Lung (tissue), 12 donors: ENCODE data around the gene FUT8. TPM values are rescaled to one million over a fixed set of nuclear protein-coding genes. Genes with fewer than 3 reads are reported as not detected.

Experiments
- ATAC-seq: fragments of 200-7000 bp; cut with Tn5 transposase; one replicate; pipeline ENCODE4 v1.9.1; 2020; ENCODE audit warnings: moderate number of reproducible peaks; ENCODE audit not compliant: insufficient read depth, low FRiP score
- DNase-seq, 3 donors: peaks; one replicate each; pipeline ENCODE4 v3.0.0-alpha.2; 2013 to 2017
- H3K27ac ChIP-seq, 2 donors: one replicate each; pipeline ENCODE4 v1.5.1; 2013; ENCODE audit warnings: mild to moderate bottlenecking in 2 of 2, moderate library complexity in 2 of 2, control low read depth in 1 of 2, inconsistent platforms in 1 of 2, low read depth in 1 of 2, low read length in 1 of 2
- H3K27me3 ChIP-seq, 3 donors: one replicate each; pipeline ENCODE4 v1.5.1; 2013; ENCODE audit warnings: low read length in 2 of 3; ENCODE audit not compliant: control insufficient read depth in 3 of 3, insufficient read depth in 3 of 3
- H3K36me3 ChIP-seq, 4 donors: one replicate each; pipeline ENCODE4 v1.5.1; 2013; ENCODE audit warnings: low read length in 4 of 4, mild to moderate bottlenecking in 1 of 4, moderate library complexity in 1 of 4; ENCODE audit not compliant: control insufficient read depth in 4 of 4, insufficient read depth in 4 of 4
- H3K4me1 ChIP-seq, 5 donors: one replicate each; pipeline ENCODE4 v1.5.1; 2013; ENCODE audit warnings: low read length in 5 of 5, mild to moderate bottlenecking in 2 of 5, moderate library complexity in 1 of 5; ENCODE audit not compliant: control insufficient read depth in 5 of 5, insufficient read depth in 5 of 5
- H3K4me3 ChIP-seq: one replicate; pipeline ENCODE4 v1.5.1; 2013; ENCODE audit warnings: mild to moderate bottlenecking, control low read depth, moderate library complexity
- H3K9ac ChIP-seq, 2 donors: one replicate each; pipeline ENCODE4 v1.5.1; 2013; ENCODE audit warnings: low read length in 2 of 2, control low read depth in 1 of 2; ENCODE audit not compliant: insufficient read depth in 1 of 2
- H3K9me3 ChIP-seq, 4 donors: one replicate each; pipeline ENCODE4 v1.5.1; 2013; ENCODE audit warnings: low read length in 3 of 4, mild to moderate bottlenecking in 1 of 4, moderate library complexity in 1 of 4; ENCODE audit not compliant: control insufficient read depth in 4 of 4, insufficient read depth in 3 of 4
- WGBS, 2 donors: extraction: QIAGEN DNeasy Blood & Tissue Kit; methylation state at CpG; one replicate each; pipeline ENCODE4 v1.1.7; 2013; 5-methylcytosine and 5-hydroxymethylcytosine counted together
- polyA plus RNA-seq, 2 donors: library from polyadenylated mRNA; stranded (reverse); fragments of 200-250 nt; gene quantifications; one replicate each; pipeline ENCODE4 v1.2.1, GENCODE V29; 2013
- total RNA-seq, 2 donors: library from RNA; depleted of rRNA in 1 of 2; stranded (reverse); fragments of >200 nt in 1 of 2; gene quantifications; one replicate each; pipeline ENCODE4 v1.2.1, GENCODE V29; 2014 to 2021
- TF ChIP-seq, protein P1 (sequence below): IDR thresholded peaks from 2 replicates; pipeline ENCODE4 v1.5.1; 2012; ENCODE audit warnings: mild to moderate bottlenecking; ENCODE audit errors: control extremely low read depth, extremely low read depth
- donor health status: control.
- donor health status: control.
- donor health status: Bipolar disorder and iron deficiency.
- donor health status: healthy.
- donor health status: DM: yes; HTN: yes; CAD: no.

FUT8 gene
- total and polyA plus RNA-seq, 4 donors = 9.9 to 98.5 (median 25.8) TPM

DNA sequence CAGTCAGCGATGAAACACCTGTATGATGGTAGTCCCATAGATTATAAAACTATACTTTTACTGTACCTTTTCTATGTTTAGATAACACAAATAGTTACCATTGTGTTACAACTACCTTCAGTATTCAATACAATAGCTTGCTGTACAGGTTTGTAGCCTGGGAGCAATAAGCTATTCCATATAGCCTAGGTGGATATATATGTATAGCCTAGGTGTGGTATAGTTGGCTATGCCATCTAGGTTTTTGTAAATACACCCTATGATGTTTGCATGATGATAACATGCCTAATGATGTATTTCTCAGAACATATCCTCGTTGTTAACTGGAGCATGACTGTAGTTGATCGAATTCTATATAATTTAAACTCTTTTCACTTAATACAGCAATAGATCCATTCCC is 316.1 kb downstream of the FUT8 start:
- Histone ChIP-seq H3K9ac (no peak overlapping the region), H3K27ac (no peak overlapping the region), H3K9me3 (no peaks in the 10 kb centered on the region), H3K4me3 (no peak overlapping the region), H3K27me3 (no peaks in the 10 kb centered on the region), H3K36me3 (peaks cover 0 to 8% (median 4%) of the 10 kb centered on the region in 4 donors), H3K4me1 (no peaks in the 10 kb centered on the region)
- TF ChIP-seq, protein P1, sequence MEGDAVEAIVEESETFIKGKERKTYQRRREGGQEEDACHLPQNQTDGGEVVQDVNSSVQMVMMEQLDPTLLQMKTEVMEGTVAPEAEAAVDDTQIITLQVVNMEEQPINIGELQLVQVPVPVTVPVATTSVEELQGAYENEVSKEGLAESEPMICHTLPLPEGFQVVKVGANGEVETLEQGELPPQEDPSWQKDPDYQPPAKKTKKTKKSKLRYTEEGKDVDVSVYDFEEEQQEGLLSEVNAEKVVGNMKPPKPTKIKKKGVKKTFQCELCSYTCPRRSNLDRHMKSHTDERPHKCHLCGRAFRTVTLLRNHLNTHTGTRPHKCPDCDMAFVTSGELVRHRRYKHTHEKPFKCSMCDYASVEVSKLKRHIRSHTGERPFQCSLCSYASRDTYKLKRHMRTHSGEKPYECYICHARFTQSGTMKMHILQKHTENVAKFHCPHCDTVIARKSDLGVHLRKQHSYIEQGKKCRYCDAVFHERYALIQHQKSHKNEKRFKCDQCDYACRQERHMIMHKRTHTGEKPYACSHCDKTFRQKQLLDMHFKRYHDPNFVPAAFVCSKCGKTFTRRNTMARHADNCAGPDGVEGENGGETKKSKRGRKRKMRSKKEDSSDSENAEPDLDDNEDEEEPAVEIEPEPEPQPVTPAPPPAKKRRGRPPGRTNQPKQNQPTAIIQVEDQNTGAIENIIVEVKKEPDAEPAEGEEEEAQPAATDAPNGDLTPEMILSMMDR = no peak
- DNase-seq (no peak), ATAC-seq (no peak)
- WGBS, 2 donors = 95 to 99% methylated on average over 3 of the region's 3 CpGs

- no peak for DNase-seq
- ATAC-seq = no peak
- WGBS, 2 donors = 90 to 96% methylated on average over 5 of the region's 5 CpGs
- TF ChIP-seq, protein P1 = no peak
- Histone ChIP-seq H3K27me3 (no peaks in the 10 kb centered on the region), H3K4me1 (no peaks in the 10 kb centered on the region), H3K9ac (no peak overlapping the region), H3K27ac (no peak overlapping the region), H3K36me3 (peaks cover 0 to 7% (median 4%) of the 10 kb centered on the region in 4 donors), H3K9me3 (no peaks in the 10 kb centered on the region), H3K4me3 (no peak overlapping the region)
These were observed 317.0 kb downstream of the FUT8 start for GRCh38 chr14:65729566-65729965.

- no peak for ATAC-seq
- H3K27ac ChIP-seq = no peak overlapping the region
These were observed 319.5 kb downstream of the FUT8 start for GRCh38 chr14:65731933-65732506.

More at GRCh38 chr14:65731933-65732506, 319.5 kb downstream of the FUT8 start:
- 90 to 92% methylated on average over 2 of the region's 2 CpGs for WGBS, 2 donors
- Histone ChIP-seq H3K9ac (no peak overlapping the region), H3K9me3 (no peaks in the 10 kb centered on the region), H3K36me3 (peaks cover 0 to 4% (median 2%) of the 10 kb centered on the region in 4 donors), H3K27me3 (no peaks in the 10 kb centered on the region), H3K4me3 (no peak overlapping the region), H3K4me1 (no peaks in the 10 kb centered on the region)
- DNase-seq = no peak
- TF ChIP-seq, protein P1 = no peak
